HG03460 (cell line): Measurements from ENCODE around the gene ASAH2.
"Not testable (repeated sequence)": the region's sequence is repeated elsewhere in the genome, so short reads cannot be mapped to it uniquely, and the experiment has no call there.

ENCODE experiments used
- ATAC-seq: cut with Tn5 transposase; IDR thresholded peaks from one replicate; pipeline ENCODE4 v1.9.1; 2021; ENCODE audit not compliant: unreplicated experiment

Gene ASAH2

DNA sequence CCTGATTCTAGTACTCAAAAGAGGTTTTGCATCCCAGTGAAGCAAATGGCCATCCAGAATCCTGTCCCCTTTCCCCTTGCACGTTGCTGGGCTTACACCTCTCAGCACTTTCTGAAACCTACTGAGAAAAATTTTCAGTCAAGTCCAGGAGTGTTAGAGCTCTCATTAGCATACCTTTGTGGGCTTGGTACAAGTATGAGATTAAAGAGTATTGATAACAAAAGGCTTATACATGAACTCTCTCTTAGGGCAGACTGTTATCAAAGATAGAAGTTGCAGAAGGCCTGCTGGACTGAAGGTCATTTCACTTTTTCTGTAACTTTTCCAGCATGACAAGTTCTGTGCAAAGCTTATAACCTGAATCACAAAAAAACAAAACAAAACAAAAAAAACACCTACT is at the start of gene ASAH2:
Gene ASAH2, minus strand, starts transcription at position 123 of the 400 bp plus-strand sequence. CDS start 2,906 bp downstream, outside the sequence.
- ATAC-seq: no peak

DNA sequence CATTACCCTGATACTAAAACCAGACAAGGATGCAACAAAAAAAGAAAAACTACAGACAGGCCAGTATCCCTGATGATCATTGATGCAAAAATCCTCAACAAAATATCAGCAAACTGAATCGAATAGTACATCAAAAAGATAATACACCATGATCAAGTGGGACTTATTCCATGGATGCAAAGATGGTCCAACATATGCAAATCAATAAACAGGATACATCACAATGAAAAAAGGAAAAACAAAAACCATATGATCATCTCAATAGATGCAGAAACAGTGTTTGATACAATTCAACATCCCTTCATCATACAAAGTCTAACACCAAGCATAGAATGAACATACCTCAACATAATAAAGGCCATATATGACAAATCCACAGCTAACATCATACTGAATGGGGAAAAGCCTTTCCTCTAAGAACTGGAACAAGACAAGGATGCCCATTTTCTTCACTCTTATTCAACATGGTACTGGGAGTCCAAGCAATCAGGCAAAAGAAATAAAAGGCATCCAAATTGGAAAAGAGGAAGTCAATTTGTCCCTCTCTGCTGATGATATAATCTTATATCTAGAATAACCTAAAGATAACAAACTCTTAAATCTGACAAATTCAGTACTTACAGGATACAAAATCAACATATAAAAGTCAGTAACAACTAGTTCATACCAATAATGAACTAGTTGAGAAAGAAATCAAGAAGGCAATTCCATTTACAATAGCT is 48.8 kb upstream of the ASAH2 start:
- no peak for ATAC-seq

- ATAC-seq: no peak
Observed at GRCh38 chr10:50295367-50295766, 44.1 kb upstream of the ASAH2 start.

GRCh38 chr10:50294582-50294981 is 43.3 kb upstream of the ASAH2 start:
- ATAC-seq: no peak

GRCh38 chr10:50293513-50294313 is 42.4 kb upstream of the ASAH2 start:
- no peak for ATAC-seq

DNA sequence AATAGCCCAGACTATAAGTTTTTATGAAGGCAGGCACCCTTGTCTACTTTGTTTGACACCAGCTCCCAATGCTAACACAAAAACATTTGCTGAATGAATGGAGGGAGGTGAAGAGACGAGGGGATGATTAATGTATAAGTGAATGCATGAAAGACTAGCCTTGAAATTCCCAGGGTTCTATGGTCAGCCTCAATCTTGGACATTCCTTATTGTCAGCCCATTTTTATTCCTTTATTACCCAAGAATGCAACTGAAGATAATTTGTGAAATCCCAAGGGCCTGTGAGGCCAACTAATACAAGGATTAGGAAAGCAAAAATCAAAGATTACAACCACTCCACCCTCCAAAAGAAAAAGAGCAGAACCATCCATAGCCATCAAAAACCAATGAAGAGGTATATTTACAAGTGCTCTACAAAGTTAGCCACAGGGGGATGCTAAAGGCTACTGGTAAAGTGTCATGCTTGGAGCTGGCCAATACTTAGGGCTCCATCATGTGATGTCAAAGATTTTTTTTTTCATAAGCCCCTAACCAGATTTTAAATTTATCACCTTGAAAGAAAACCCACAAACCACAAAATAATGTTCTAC is 40.0 kb upstream of the ASAH2 start:
- ATAC-seq: no peak

DNA sequence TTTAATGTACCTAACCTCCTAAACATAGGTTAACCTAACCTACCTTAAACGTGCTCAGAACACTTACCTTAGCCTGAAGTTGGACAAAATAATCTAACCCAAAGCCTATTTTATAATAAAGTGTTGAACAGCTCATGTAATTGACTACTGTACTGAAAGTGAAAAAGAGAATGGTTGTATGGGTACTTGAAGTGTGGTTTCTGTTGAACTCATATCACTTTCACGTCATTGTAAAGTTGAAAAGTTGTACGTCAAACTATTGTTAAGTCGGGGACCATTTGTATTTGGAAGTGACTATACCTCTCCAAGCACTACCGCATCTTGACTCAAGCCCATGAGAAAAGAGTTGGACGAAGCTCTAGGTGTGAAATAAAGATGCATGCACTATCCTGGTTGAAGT is 37.9 kb upstream of the ASAH2 start:
- ATAC-seq: no peak

DNA sequence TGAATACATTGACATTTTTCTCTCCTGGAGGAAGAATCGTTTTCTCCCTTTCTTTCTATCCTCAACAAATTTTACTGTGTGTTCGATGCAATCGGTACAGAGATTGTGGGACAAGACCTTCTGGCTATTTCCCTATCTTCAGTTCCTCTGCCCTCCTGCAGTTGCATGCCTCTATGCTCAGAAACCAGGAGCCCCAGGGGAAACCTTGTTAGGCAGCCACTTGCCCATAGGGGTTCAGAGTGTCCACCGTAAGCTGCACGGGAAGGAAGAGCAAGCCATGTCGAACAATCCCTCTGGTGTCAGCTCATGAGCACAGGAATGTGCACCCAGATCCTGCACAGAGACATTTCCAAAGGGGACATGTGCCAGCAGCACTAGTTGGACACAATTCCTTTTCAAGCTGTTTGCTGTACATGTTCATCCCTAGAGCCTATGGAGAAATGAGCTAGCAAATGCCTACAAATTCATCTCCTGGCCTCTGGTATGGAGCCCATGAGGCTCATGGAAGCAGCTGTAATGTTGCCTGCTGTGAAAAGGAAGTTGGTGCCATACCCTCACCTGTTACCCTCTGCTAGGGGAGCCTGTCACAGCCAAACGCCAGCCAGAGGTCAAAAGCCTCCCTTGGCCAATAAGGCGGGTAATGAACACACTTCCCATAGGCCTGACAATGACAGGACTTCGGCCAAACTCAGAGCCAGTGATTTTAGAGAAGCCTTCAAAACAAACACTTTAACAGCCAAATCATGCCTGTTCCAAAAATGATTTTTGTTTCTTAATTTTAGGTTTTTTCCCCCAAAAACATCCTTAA is 35.9 kb upstream of the ASAH2 start:
- no peak for ATAC-seq

DNA sequence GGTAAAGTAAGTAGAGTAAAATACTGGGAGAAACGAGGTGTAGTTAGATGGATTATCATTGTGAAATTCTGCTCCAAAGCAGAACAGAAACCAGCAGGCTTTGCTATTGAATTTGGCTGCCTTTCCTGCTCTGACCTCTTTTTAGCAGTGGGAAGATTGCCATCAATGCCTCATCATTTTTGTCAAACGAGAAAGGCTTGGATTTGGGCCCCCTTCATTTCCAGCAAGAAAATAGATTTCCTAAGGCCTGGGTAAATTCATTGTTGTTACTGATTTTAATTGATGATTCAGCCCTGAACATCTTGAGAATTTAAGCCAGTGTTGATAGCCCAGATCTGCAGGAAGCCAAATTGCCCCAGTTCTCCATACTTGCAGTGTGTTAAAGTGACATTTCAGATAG is 35.2 kb upstream of the ASAH2 start:
- no peak for ATAC-seq

- ATAC-seq: no peak
Observed at GRCh38 chr10:50281967-50282522, 30.7 kb upstream of the ASAH2 start.

DNA sequence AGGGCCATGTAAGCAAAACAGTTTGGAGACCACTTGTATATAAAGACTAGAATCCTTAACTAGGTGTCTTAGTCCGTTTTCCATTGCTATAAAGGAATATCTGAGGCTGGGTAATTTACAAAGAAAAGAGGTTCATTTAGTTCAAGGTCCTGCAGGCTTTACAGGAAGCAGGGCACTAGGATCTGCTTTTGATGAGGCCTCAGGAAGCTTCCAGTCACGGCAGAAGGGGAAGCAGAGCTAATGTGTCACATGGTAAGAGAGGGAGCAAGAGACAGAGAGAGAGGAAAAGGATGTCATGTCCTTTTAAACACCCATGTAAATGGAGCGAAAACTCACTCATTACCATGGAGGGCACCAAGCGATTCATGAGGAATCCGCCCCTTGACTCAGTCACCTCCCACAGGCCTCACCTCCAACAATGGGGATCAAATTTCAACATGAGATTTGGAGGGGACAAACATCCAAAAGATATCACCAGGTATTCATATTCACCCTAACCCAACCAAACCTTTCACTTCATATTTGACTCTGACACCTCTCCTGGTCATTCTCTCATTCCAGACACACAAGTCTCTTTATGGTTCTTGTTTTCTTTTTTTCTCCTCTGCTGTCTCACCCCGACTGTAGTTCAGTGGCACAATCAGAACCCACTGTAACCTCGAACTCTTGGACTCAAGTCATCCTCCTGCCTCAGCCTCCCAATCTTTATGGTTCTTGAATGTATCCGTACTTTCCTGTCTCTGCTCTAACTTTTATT is 30.1 kb upstream of the ASAH2 start:
- ATAC-seq: no peak

- ATAC-seq: no peak
Observed at GRCh38 chr10:50280049-50280841, 28.9 kb upstream of the ASAH2 start.

DNA sequence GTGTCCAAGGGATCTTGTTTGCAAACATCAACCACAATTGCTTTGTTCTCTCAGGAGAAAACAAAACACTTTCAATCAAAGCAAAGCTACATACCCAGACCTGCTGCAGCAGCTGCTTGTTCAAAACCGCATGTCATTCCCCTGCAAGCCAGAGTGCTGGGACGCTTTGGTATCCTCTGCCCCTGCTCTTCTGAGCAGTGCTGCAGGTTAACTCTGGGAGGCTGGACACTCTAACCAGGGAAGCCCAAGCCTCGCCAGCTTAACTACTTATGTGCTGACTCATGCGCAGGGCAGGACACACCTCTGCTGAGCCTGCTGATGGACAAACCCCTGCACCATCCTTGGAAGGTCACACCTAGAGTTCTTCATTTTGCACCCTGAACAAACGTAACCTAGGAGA is 28.2 kb upstream of the ASAH2 start:
- no peak for ATAC-seq

- ATAC-seq: no peak
Observed at GRCh38 chr10:50275650-50276235, 24.4 kb upstream of the ASAH2 start.

GRCh38 chr10:50272531-50272930 is 21.2 kb upstream of the ASAH2 start:
- ATAC-seq: no peak

GRCh38 chr10:50271564-50272250 is 20.4 kb upstream of the ASAH2 start:
- no peak for ATAC-seq

DNA sequence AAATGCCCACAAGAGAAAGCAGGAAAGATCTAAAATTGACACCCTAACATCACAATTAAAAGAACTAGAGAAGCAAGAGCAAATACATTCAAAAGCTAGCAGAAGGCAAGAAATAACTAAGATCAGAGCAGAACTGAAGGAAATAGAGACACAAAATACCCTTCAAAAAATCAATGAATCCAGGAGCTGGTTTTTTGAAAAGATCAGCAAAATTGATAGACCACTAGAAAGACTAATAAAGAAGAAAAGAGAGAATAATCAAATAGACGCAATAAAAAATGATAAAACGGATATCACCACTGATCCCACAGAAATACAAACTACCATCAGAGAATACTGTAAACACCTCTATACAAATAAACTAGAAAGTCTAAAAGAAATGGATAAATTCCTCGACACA is 16.6 kb upstream of the ASAH2 start:
- ATAC-seq: not testable (repeated sequence)

GRCh38 chr10:50262625-50263024 is 11.3 kb upstream of the ASAH2 start:
- not testable (repeated sequence) for ATAC-seq
